ENCODE results near the gene CPED1. TPM values are rescaled to one million over a fixed set of nuclear protein-coding genes. Genes with fewer than 3 reads are reported as not detected.

Gene CPED1
- total RNA-seq = 10 to 100 TPM in 3 of 4 donors, 1 to 10 TPM in 1; 4.4 to 20.2 (median 14.0) TPM

- Histone ChIP-seq H3K4me3 (peak within 1 kb of the TSS; percentile 16 to 52 (median 32)), H3K27ac (peak within 1 kb of the TSS; percentile 80 to 89 (median 86)), H3K9me3 (no peaks in the 10 kb centered on the region), H3K4me1 (peaks cover 0 to 31% (median 4%) of the 10 kb centered on the region in 4 donors), H3K36me3 (no peaks in the 10 kb centered on the region), H3K27me3 (no peaks in the 10 kb centered on the region)
- WGBS, 2 donors (ENCODE audit: low coverage in 1 of 2) = 1 to 2% methylated on average over 8 to 26 of the region's 27 CpGs
- intact Hi-C loops (cut with DNase I; ENCODE audit: low total_unique reads) = no loop called here
- DNase-seq = peak; percentile 73
- in situ Hi-C loops (cut with MboI; ENCODE audit: low pct_ligation_motif_present in 1 of 4, low pct_unique_long_range_greater_than_20kb in 1 of 4, low sequenced_read_pairs in 3 of 4) = loop anchor here in 2 of 4 donors (10.0 to 25.0 kb wide), 2 partner anchors 86 to 99 kb away; no protein-coding TSS in a partner anchor
- peak; percentile 47 to 59 (median 57) for TF ChIP-seq POLR2AphosphoS5 (IDR thresholded peaks at IDR 0.05)
- TF ChIP-seq, protein P1, sequence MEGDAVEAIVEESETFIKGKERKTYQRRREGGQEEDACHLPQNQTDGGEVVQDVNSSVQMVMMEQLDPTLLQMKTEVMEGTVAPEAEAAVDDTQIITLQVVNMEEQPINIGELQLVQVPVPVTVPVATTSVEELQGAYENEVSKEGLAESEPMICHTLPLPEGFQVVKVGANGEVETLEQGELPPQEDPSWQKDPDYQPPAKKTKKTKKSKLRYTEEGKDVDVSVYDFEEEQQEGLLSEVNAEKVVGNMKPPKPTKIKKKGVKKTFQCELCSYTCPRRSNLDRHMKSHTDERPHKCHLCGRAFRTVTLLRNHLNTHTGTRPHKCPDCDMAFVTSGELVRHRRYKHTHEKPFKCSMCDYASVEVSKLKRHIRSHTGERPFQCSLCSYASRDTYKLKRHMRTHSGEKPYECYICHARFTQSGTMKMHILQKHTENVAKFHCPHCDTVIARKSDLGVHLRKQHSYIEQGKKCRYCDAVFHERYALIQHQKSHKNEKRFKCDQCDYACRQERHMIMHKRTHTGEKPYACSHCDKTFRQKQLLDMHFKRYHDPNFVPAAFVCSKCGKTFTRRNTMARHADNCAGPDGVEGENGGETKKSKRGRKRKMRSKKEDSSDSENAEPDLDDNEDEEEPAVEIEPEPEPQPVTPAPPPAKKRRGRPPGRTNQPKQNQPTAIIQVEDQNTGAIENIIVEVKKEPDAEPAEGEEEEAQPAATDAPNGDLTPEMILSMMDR (IDR thresholded peaks at IDR 0.05) = no peak
Measured at GRCh38 chr7:120988591-120989256, at the start of gene CPED1. Gene CPED1, plus strand, starts transcription at chr7:120988711. Its CDS starts 911 bp downstream, at chr7:120989622.

- 77 to 90% methylated on average over 3 of the region's 3 CpGs for WGBS, 2 donors (ENCODE audit: low coverage in 1 of 2)
- intact Hi-C loops (cut with DNase I; ENCODE audit: low total_unique reads) = no loop called here
- H3K27me3 ChIP-seq = no peaks in the 10 kb centered on the region
- TF ChIP-seq POLR2A (IDR thresholded peaks at IDR 0.05) = no peak
- no peaks in the 10 kb centered on the region for H3K36me3 ChIP-seq
- no peak overlapping the region for H3K27ac ChIP-seq
- no peak for DNase-seq
- peaks cover 0 to 2% (median under 1%) of the 10 kb centered on the region in 4 donors for H3K4me1 ChIP-seq
- in situ Hi-C loops (cut with MboI; ENCODE audit: low pct_ligation_motif_present in 1 of 4, low pct_unique_long_range_greater_than_20kb in 1 of 4, low sequenced_read_pairs in 3 of 4) = loop anchor here in 2 of 4 donors (10.0 kb wide), 2 partner anchors 135 to 145 kb away; no protein-coding TSS in a partner anchor
- no peaks in the 10 kb centered on the region for H3K9me3 ChIP-seq
- no peak overlapping the region for H3K4me3 ChIP-seq
Measured at GRCh38 chr7:120939345-120939744, 49.2 kb upstream of the CPED1 start.

GRCh38 chr7:120941064-120941463 lies 47.4 kb upstream of the CPED1 start:
- H3K27me3 ChIP-seq = no peaks in the 10 kb centered on the region

DNA sequence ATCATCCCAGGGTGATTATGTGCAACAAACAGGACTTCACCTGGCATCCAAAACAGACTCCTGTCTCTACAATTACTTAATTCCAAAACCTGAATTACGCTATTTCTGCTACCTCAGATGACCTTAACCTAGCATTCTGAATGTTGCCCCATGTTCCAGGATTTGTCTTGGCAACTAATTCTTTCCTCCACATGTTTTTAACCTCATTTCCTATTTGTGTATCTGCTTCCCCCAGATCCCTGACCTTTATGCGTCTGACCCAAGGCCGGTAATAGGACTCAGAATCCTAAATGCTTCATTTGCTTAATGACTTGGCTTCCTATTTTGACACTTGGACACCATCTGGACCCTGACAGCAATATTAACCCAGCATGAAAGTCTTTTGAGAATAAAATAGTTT lies 46.7 kb upstream of the CPED1 start:
- H3K4me1 ChIP-seq = peaks cover 8 to 21% (median 11%) of the 10 kb centered on the region in 4 donors
- no peaks in the 10 kb centered on the region for H3K27me3 ChIP-seq
- no peak for DNase-seq
- H3K36me3 ChIP-seq = no peaks in the 10 kb centered on the region
- H3K9me3 ChIP-seq = no peaks in the 10 kb centered on the region
- intact Hi-C loops (cut with DNase I; ENCODE audit: low total_unique reads) (no loop called here), in situ Hi-C loops (cut with MboI; ENCODE audit: low pct_ligation_motif_present in 1 of 4, low pct_unique_long_range_greater_than_20kb in 1 of 4, low sequenced_read_pairs in 3 of 4) (loop anchor here in 1 of 4 donors (10.0 kb wide), 1 partner anchor 137 kb away; no protein-coding TSS in a partner anchor)
- H3K27ac ChIP-seq = no peak overlapping the region
- H3K4me3 ChIP-seq = no peak overlapping the region
- 34 to 57% methylated on average over 3 of the region's 3 CpGs for WGBS, 2 donors (ENCODE audit: low coverage in 1 of 2)
- no peak for TF ChIP-seq POLR2A (IDR thresholded peaks at IDR 0.05)
- no peak for TF ChIP-seq POLR2AphosphoS5 (IDR thresholded peaks at IDR 0.05)
- TF ChIP-seq, protein P1 (IDR thresholded peaks at IDR 0.05) = no peak
- TF ChIP-seq EP300 (IDR thresholded peaks at IDR 0.05; ENCODE audit: low read depth) = no peak

More at GRCh38 chr7:120941064-120941463, 47.4 kb upstream of the CPED1 start:
- Histone ChIP-seq H3K36me3 (no peaks in the 10 kb centered on the region), H3K9me3 (no peaks in the 10 kb centered on the region), H3K4me1 (peaks cover 8 to 20% (median 11%) of the 10 kb centered on the region in 4 donors), H3K4me3 (no peak overlapping the region), H3K27ac (no peak overlapping the region)
- in situ Hi-C loops (cut with MboI; ENCODE audit: low pct_ligation_motif_present in 1 of 4, low pct_unique_long_range_greater_than_20kb in 1 of 4, low sequenced_read_pairs in 3 of 4) (loop anchor here in 1 of 4 donors (10.0 kb wide), 1 partner anchor 136 kb away; no protein-coding TSS in a partner anchor), intact Hi-C loops (cut with DNase I; ENCODE audit: low total_unique reads) (no loop called here)
- WGBS, 2 donors (ENCODE audit: low coverage in 1 of 2) = 34% methylated on average over 1 of the region's 1 CpG; no CpG with 5 or more reads in 1 of the 2 donors
- no peak for DNase-seq
- TF ChIP-seq POLR2A (IDR thresholded peaks at IDR 0.05) = no peak
- TF ChIP-seq, protein P1 (IDR thresholded peaks at IDR 0.05) = peak; percentile 31 to 45 (median 42)

Data from transverse colon (tissue), 4 donors.